Bone marrow (tissue), 2 donors: ENCODE measurements around the gene BCHE.

Experiments
- DNase-seq, 2 donors: peaks; one replicate each; lab custom pipeline; 2025; lab: John Stamatoyannopoulos, UW

Gene BCHE

DNA sequence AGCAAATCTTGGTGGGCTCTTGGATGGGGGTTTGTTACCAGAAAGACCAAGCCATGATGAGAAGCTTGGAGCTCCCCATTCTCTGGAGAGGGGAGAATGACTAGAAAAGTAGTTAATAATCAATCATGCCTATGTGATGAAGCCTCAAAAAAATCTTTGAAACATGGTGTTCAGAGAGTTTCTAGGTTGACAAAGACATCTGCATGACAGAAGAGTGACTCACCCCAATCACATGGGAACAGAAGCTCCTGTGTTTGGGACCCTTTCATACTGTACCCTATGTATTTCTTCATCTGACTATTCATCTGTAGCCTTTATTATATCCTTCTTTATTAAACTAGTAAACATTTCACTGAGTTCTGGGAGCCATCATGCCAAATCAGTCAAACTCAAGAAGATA is 87.4 kb downstream of the BCHE start:
- DNase-seq: no peak

DNA sequence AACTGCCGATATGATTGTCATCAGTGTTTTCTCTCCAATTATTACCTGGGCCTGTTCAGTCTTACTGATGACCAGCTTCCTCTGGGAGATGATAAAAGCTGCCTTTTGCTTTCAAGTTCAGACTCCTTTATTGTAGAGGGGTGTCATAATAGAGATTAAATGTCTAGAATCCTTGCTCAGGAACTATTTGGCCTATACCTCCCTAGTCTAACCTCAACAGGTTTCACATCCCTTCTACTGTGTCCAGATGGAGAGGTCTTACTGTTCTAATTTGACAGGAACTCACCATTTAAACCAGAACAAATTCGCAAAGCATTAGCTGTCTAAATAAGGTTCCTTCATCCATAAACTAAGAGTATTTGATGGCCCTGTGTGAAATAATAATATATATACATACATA is 88.0 kb downstream of the BCHE start:
- no peak for DNase-seq

DNA sequence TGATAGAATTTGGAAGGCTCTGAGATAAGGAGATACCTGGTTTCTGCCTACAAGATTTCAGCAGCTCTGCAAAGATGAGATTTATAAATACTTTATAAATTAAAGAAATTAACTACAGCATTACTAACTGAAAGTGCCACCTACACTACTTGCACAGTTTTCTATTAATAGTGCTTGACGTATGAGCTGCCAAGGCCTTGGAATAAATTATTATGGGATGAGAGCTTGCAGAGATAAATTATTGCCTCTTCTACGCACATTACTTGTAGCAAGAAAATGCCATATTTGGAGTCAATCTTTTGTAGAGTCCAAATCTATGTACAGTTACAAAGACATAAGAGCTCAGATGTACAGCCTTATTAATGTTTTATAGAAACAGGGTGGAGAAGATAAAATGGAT is 89.1 kb downstream of the BCHE start:
- DNase-seq: no peak

DNA sequence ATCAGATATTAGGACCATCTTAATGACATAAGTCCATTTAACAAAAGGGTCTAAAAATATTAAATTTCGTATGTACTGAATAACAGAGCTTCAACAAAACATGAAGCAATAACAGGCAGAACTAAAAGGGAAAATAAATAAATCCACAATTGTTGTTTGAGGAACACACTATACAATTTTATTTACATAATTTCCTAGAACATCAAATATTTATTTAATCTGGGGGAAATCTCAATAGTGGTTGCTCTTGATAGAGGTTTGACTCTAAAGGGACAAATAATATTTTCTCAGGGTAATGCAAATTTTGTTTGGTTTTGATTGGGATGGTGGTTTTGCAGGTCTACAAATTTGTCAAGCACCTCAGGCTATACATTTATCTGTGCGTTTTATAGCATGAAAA is 90.3 kb downstream of the BCHE start:
- DNase-seq: no peak

DNA sequence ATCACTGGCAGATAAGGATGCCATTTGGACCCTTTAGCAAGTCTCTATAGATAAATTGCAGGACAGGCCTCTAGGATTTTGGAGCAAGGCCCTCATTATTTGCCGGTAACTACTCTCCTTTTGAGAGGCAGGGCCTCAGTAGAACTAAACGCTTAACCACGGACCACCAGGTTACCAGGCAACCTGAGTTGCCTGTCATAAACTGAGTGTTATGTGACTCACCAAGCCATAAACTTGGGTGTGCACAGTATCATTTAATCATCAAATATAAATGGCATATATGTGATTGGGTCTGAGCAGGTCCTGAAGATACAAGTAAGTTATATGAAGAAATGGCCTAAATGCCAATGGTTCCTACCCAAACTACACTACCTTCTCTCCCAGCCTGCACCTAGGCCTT is 93.2 kb downstream of the BCHE start:
- DNase-seq: no peak

DNA sequence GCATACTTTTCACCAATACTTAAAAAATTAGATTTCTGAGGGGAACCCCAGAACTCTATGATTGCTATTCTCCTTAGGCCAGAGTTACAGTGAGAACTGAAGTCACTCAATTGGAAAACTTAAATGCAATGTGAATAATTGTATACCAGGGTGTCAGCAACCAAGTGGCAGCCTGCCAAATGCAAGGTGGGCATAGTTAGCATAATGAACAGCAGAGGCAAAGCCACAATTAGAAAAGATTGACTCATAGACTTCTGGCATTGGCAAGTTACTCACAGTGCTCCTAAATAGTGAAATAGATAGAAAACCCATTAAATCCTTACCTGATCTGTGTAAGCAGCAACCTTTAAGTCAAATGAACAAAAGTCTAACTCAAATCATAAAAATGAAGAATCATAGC is 94.9 kb downstream of the BCHE start:
- DNase-seq: no peak

DNA sequence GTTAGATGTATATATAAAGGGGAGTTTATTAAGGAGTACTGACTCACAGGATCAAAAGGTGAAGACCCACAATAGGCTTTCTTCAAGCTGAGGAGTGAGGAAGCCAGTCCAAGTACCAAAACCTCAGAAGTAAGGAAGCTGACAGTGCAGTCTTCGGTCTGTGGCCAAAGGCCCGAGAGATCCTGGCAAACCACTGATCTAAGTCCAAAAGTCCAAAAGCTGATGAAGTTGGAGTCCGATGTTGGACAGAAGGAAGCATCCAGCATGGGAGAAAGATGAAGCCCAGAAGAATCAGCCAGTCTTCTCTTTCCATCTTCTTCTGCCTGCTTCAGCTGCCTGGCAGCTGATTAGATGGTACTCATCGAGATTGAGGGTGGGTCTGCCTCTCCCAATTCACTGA is 107.5 kb downstream of the BCHE start:
- no peak for DNase-seq

DNA sequence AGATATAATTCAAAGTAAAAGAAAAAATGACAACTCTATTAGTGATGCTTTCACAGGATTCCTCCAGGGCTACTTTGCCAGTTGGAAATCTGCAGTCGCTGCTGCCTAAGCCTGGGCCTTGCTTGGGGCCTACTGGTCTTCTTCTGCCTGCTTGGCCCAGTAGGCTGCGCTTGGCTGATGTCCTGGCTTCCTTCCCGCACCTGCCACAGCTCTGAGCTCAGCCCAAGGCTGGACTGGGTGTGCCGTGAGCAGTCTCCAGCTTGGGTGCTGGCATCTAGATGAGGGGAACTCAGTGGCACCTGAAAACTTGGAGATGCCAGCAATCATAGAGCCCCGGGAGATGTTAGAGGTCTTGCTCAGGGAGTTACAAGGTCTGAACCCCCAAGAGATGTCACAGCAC is 108.3 kb downstream of the BCHE start:
- no peak for DNase-seq

DNA sequence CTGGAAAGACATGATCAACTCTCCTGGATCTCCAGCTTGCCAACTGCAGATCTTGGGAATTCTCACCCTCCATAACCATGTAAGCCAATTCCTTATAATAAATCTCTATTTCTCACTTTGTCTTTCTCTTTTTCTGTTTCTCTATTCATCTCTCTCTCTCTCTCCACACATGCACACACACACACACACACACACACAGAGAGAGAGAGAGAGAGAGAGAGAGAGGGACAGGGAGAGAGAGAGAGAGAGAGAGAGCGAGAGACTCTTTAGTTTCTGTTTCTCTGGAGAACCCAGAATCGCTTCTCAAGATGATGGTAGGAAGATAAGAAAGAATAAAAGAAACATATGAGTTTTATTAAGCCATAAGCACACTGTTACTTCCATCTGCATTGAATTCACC is 111.9 kb downstream of the BCHE start:
- DNase-seq: no peak
